Fibroblast of pulmonary artery (primary cell): ENCODE results near the gene GUCA1C.

Experiments
- DNase-seq: peaks from one replicate; pipeline ENCODE4 v3.0.0-alpha.2; 2010; ENCODE audit warnings: low read depth
- H3K4me3 ChIP-seq: replicated peaks from 2 replicates; pipeline ENCODE4 v1.5.1; 2011; ENCODE audit warnings: low read depth, mild to moderate bottlenecking, control low read depth, low read length, moderate library complexity
- TF ChIP-seq, protein P1 (sequence below): IDR thresholded peaks from 2 replicates; pipeline ENCODE4 v1.5.1; 2011; ENCODE audit warnings: mild to moderate bottlenecking, control low read depth, low read length, inconsistent platforms; ENCODE audit errors: missing control alignments

Gene GUCA1C

GRCh38 chr3:108946292-108947285 lies 7.1 kb downstream of the GUCA1C start:
- DNase-seq = no peak
- TF ChIP-seq, protein P1, sequence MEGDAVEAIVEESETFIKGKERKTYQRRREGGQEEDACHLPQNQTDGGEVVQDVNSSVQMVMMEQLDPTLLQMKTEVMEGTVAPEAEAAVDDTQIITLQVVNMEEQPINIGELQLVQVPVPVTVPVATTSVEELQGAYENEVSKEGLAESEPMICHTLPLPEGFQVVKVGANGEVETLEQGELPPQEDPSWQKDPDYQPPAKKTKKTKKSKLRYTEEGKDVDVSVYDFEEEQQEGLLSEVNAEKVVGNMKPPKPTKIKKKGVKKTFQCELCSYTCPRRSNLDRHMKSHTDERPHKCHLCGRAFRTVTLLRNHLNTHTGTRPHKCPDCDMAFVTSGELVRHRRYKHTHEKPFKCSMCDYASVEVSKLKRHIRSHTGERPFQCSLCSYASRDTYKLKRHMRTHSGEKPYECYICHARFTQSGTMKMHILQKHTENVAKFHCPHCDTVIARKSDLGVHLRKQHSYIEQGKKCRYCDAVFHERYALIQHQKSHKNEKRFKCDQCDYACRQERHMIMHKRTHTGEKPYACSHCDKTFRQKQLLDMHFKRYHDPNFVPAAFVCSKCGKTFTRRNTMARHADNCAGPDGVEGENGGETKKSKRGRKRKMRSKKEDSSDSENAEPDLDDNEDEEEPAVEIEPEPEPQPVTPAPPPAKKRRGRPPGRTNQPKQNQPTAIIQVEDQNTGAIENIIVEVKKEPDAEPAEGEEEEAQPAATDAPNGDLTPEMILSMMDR = no peak
- H3K4me3 ChIP-seq = no peak overlapping the region

DNA sequence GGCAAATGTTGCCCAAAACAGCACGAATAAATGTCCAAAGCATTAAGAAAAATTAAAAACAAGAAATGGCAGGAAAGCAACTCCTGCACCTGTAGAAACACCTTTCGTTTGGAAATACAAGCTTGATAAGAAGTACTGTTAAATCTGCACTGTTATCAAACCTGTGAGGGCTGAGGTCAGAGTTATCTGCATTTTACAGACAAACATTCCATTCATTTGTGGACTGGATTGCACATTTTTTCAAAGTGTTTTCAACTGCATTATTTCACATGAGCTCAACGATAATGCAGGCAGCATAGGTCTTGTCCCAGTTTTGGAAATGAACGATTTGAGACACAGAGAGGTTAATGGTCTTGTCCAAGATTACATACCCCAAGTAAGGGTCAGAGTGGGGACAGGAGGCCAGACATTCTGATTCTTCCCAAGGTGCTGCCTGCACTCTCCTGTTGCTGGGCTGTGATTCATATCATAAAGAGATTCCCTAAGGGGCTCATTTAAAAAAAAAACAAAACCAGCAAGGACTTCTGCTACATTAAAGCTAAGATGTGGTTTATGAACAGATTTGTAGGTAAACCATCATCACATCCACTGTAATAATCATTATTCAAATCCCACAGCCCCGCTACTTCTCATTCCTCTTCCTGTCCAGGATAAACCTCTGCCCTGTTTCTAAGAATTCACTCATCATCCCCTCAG lies 13.0 kb downstream of the GUCA1C start:
- H3K4me3 ChIP-seq = no peak overlapping the region
- no peak for DNase-seq
- TF ChIP-seq, protein P1 = no peak

DNA sequence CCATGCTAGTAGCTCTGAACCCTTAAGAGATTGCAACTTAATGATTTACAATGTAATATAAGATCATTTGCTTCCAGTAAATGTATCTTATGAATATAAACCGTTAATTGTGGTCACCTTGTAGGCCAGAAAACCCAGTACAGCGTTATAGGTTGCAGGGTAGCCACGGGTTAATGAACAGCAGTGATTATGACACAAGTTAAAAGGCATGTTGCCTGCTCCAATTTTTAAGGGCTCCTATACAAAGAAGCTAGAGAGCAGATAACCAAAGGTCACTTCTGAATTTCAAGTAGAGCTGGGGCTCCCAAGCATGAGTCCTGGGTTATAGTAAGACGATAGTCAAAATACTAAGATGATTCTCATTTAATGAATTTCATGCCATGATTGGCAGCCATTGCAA lies 13.5 kb downstream of the GUCA1C start:
- DNase-seq = no peak
- TF ChIP-seq, protein P1 = no peak

GRCh38 chr3:108936924-108937689 lies 16.6 kb downstream of the GUCA1C start:
- TF ChIP-seq, protein P1 = no peak
- H3K4me3 ChIP-seq = no peak overlapping the region
- DNase-seq = no peak

More for the DNA sequence above, 13.5 kb downstream of the GUCA1C start:
- H3K4me3 ChIP-seq = no peak overlapping the region

- DNase-seq = no peak
- TF ChIP-seq, protein P1 = no peak
- H3K4me3 ChIP-seq = no peak overlapping the region
Observed at GRCh38 chr3:108931035-108931434, 22.6 kb downstream of the GUCA1C start.

DNA sequence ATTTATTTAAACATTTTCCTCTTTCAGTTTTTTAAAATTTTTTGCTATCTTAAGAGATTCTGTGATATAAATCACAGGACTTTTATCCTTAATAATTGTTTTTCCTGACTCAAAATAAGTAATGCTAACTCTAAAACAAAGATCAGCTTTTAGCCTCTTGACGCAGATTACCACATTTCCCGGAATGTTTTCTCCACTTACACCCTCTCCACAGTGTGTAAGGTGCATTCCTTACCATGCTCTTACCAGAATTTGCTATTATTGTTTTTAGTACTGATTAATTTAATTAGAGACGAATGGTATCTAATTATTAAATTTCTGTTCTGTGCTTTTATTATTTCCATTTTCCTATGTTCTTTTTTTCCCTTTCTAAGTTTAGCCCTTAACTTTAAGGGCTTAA lies 34.8 kb downstream of the GUCA1C start:
- DNase-seq = no peak
- H3K4me3 ChIP-seq = no peak overlapping the region
- TF ChIP-seq, protein P1 = no peak
